Measurements from ENCODE around the gene QPCTL.
A peak's percentile ranks its signal among the peaks of the same experiment; 100 is the strongest.

QPCTL gene

DNA sequence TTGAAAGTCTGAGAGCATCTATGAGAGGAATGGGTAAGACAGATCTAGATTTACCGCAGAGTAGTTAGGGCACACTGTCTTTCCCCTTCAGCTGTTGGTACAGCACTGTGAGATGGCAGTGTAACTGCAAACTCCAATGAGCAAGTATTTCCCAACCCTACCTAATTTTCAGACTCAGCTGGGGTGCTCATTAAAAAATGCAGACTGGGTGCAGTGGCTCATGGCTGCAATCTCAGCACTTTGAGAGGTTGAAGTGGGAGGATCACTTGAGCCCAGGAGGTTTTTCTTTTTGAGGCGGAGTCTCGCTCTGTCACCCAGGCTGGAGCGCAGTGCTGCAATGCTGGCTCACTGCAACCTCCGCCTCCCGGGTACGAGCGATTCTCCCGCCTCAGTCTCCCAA, 12.6 kb downstream of the QPCTL start:
- Histone ChIP-seq H3K9me2 (ENCODE audit: low read depth, low read length) (no peaks in the 10 kb centered on the region), H3K4me2 (ENCODE audit: low read length) (no peak overlapping the region), H3K27ac (ENCODE audit: low read depth, low read length, poor library complexity, severe bottlenecking) (no peak overlapping the region), H3K4me3 (ENCODE audit: low read depth, low read length, poor library complexity, severe bottlenecking) (no peak overlapping the region), H3K9me3 (ENCODE audit: low read length) (no peaks in the 10 kb centered on the region), H3K9ac (ENCODE audit: low read length) (no peak overlapping the region), H3K27me3 (ENCODE audit: insufficient read depth, low read length) (no peaks in the 10 kb centered on the region), H3K79me2 (ENCODE audit: insufficient read depth, low read length) (no peaks in the 10 kb centered on the region), H3F3A (ENCODE audit: insufficient read depth, low read length) (peaks cover 16% of the 10 kb centered on the region; the same call in 1 of the 2 replicates), H3K4me1 (ENCODE audit: insufficient read depth, low read length, severe bottlenecking) (peaks cover 19% of the 10 kb centered on the region), H3K36me3 (ENCODE audit: insufficient read depth, low read length) (peaks cover 30% of the 10 kb centered on the region), H4K20me1 (ENCODE audit: insufficient read depth, low read length) (no peaks in the 10 kb centered on the region), H2AFZ (ENCODE audit: low read length) (no peak overlapping the region)
- TF ChIP-seq EZH2 (IDR thresholded peaks at IDR 0.05; ENCODE audit: borderline replicate concordance, low read length) = no peak
- TF ChIP-seq, protein P1, sequence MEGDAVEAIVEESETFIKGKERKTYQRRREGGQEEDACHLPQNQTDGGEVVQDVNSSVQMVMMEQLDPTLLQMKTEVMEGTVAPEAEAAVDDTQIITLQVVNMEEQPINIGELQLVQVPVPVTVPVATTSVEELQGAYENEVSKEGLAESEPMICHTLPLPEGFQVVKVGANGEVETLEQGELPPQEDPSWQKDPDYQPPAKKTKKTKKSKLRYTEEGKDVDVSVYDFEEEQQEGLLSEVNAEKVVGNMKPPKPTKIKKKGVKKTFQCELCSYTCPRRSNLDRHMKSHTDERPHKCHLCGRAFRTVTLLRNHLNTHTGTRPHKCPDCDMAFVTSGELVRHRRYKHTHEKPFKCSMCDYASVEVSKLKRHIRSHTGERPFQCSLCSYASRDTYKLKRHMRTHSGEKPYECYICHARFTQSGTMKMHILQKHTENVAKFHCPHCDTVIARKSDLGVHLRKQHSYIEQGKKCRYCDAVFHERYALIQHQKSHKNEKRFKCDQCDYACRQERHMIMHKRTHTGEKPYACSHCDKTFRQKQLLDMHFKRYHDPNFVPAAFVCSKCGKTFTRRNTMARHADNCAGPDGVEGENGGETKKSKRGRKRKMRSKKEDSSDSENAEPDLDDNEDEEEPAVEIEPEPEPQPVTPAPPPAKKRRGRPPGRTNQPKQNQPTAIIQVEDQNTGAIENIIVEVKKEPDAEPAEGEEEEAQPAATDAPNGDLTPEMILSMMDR (IDR thresholded peaks at IDR 0.05; ENCODE audit: low read length) = no peak

DNA sequence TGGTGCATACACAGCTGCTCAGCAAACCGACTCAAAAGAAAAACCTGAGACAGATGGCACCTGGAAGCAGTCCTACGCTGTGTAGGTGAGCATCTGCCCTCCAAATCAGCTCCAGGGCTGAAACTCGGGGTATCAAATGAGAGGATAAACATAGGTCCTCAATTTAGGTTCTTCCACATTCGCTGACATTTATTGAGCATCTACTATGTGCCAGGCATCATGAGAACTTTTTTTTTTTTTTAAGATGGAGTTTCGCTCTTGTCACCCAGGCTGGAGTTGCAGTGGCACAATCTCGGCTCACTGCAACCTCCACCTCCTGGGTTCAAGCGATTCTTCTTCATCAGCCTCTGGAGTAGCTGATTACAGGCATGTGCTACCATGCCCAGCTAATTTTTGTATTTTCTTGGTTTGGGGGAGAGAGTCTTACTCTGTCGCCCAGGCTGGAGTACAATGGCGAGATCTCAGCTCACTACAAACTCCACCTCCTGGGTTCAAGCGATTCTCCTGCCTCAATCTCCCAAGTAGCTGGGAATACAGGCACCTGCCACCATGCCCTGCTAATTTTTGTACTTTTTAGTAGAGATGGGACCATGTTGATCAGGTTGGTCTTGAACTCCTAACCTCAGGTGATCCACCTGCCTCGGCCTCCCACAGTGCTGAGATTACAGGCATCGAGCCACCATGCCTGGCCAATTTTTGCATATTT, 13.4 kb downstream of the QPCTL start:
- peaks cover 24% of the 10 kb centered on the region for H3K4me1 ChIP-seq (ENCODE audit: insufficient read depth, low read length, severe bottlenecking)
- no peaks in the 10 kb centered on the region for H4K20me1 ChIP-seq (ENCODE audit: insufficient read depth, low read length)
- H3K36me3 ChIP-seq (ENCODE audit: insufficient read depth, low read length) = peaks cover 31% of the 10 kb centered on the region
- no peak overlapping the region for H3K9ac ChIP-seq (ENCODE audit: low read length)
- H3K9me2 ChIP-seq (ENCODE audit: low read depth, low read length) = no peaks in the 10 kb centered on the region
- no peaks in the 10 kb centered on the region for H3K79me2 ChIP-seq (ENCODE audit: insufficient read depth, low read length)
- no peak overlapping the region for H3K4me3 ChIP-seq (ENCODE audit: low read depth, low read length, poor library complexity, severe bottlenecking)
- peak overlapping the region; percentile 92 for H3K27ac ChIP-seq (ENCODE audit: low read depth, low read length, poor library complexity, severe bottlenecking)
- H3K4me2 ChIP-seq (ENCODE audit: low read length) = no peak overlapping the region
- H2AFZ ChIP-seq (ENCODE audit: low read length) = no peak overlapping the region
- no peaks in the 10 kb centered on the region for H3K9me3 ChIP-seq (ENCODE audit: low read length)
- no peaks in the 10 kb centered on the region for H3K27me3 ChIP-seq (ENCODE audit: insufficient read depth, low read length)
- TF ChIP-seq EZH2 (IDR thresholded peaks at IDR 0.05; ENCODE audit: borderline replicate concordance, low read length) = no peak
- TF ChIP-seq, protein P1 (IDR thresholded peaks at IDR 0.05; ENCODE audit: low read length) = no peak
- H3F3A ChIP-seq (ENCODE audit: insufficient read depth, low read length) = peaks cover 16% of the 10 kb centered on the region; the same call in 1 of the 2 replicates

DNA sequence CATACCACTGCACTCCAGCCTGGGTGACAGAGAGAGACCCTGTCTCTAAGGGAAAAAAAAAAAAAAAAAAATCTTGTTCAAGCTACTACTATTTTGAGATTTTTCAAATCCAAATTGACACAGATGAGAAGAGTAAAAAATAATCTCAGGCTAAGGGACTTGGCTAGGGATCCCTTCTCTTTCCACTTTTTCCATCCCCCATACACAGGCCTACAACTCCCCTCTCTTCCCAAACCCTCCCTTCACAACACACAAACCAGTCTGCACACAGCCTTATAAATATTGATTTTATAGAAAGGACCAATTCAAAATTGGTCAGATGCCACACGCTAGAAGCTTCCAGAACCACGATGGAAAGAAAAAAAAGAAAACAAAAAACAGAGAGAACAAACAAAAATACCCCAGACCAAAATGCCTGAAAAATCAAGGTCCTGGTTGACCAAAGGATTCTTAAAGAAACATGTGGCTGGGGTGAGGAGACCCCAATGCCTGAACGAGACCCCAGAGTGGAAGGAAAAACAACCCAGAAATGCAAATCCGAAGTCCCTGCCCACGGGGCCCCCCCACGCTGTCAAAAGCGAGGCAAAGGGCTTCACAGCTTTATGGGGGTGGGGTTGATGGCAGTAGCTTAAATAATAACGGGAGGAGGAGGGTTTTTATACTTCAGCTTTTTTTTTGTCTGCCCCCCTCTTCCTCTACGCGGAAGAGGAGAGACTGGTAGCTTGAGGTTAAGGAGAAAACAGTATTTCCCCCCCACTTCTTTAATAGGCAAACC, 18.1 kb downstream of the QPCTL start:
- no peaks in the 10 kb centered on the region for H3K9me3 ChIP-seq (ENCODE audit: low read length)
- peaks cover 26% of the 10 kb centered on the region for H3K36me3 ChIP-seq (ENCODE audit: insufficient read depth, low read length)
- peaks cover 16% of the 10 kb centered on the region; the same call in 1 of the 2 replicates for H3F3A ChIP-seq (ENCODE audit: insufficient read depth, low read length)
- H3K27ac ChIP-seq (ENCODE audit: low read depth, low read length, poor library complexity, severe bottlenecking) = peak overlapping the region; percentile 46
- no peak overlapping the region for H2AFZ ChIP-seq (ENCODE audit: low read length)
- no peak overlapping the region for H3K9ac ChIP-seq (ENCODE audit: low read length)
- H3K4me2 ChIP-seq (ENCODE audit: low read length) = 0 out of 2 replicates have a peak overlapping the region, but pooled peaks have one; percentile 5
- TF ChIP-seq EZH2 (IDR thresholded peaks at IDR 0.05; ENCODE audit: borderline replicate concordance, low read length) = no peak
- no peak overlapping the region for H3K4me3 ChIP-seq (ENCODE audit: low read depth, low read length, poor library complexity, severe bottlenecking)
- H3K27me3 ChIP-seq (ENCODE audit: insufficient read depth, low read length) = no peaks in the 10 kb centered on the region
- no peaks in the 10 kb centered on the region for H3K9me2 ChIP-seq (ENCODE audit: low read depth, low read length)
- peaks cover 8% of the 10 kb centered on the region for H3K79me2 ChIP-seq (ENCODE audit: insufficient read depth, low read length)
- peaks cover 46% of the 10 kb centered on the region for H3K4me1 ChIP-seq (ENCODE audit: insufficient read depth, low read length, severe bottlenecking)
- H4K20me1 ChIP-seq (ENCODE audit: insufficient read depth, low read length) = no peaks in the 10 kb centered on the region
